PC-9 (cell line): Measurements from ENCODE around the gene CCDC69. TPM values are rescaled to one million over a fixed set of nuclear protein-coding genes. Genes with fewer than 3 reads are reported as not detected.

ENCODE experiments used
- BruUV-seq: library from RNA; stranded (reverse); fragments of 400-500 nt; replicated peaks from 2 replicates; lab custom pipeline; 2021; lab: Mats Ljungman, UMichigan
- CTCF ChIA-PET: fragments of 300-600 bp; sonication (Branson Sonifier 250); formaldehyde crosslinking; loops from one replicate; lab custom pipeline; 2022; ENCODE audit warnings: antibody characterized with exemption; lab: Charles Lee
- POLR2A ChIA-PET: fragments of 300-600 bp; sonication (Branson Sonifier 250); formaldehyde crosslinking; loops from one replicate; lab custom pipeline; 2022; ENCODE audit warnings: antibody characterized with exemption; ENCODE audit not compliant: unreplicated experiment; lab: Charles Lee
- DNase-seq, 2 experiments: peaks; one replicate each; pipeline versions ENCODE4 v3.0.0 to v3.0.0-alpha.2; 2015 to 2022; ENCODE audit warnings: mixed read lengths in 1 of 2
- H2AFZ ChIP-seq: fragments of 200-600 bp; sonication (generic); 2 replicates; pipeline ENCODE4 v1.8.1; 2017; ENCODE audit warnings: antibody characterized with exemption
- H3F3A ChIP-seq: fragments of 200-600 bp; sonication (generic); 2 replicates; pipeline ENCODE4 v1.8.1; 2017; ENCODE audit warnings: antibody characterized with exemption, mild to moderate bottlenecking, low read depth; ENCODE audit not compliant: insufficient read depth
- H3K27ac ChIP-seq: fragments of 200-600 bp; sonication (generic); 2 replicates; pipeline ENCODE4 v1.6.1; 2016; ENCODE audit warnings: mixed run types
- H3K27me3 ChIP-seq: fragments of 200-600 bp; sonication (generic); 2 replicates; pipeline ENCODE4 v1.6.1; 2016; ENCODE audit warnings: low read depth, mixed run types; ENCODE audit not compliant: insufficient read depth
- H3K36me3 ChIP-seq: fragments of 200-600 bp; sonication (generic); 2 replicates; pipeline ENCODE4 v1.6.1; 2016; ENCODE audit warnings: low read depth, mixed run types
- H3K4me1 ChIP-seq: fragments of 200-600 bp; sonication (generic); replicated peaks from 2 replicates; pipeline ENCODE4 v1.6.1; 2016; ENCODE audit warnings: mixed run types; ENCODE audit not compliant: insufficient read depth
- H3K4me2 ChIP-seq: fragments of 200-600 bp; sonication (generic); 2 replicates; pipeline ENCODE4 v1.6.1; 2017; ENCODE audit warnings: mixed run types
- H3K4me3 ChIP-seq: fragments of 200-600 bp; sonication (generic); 2 replicates; pipeline ENCODE4 v1.6.1; 2016; ENCODE audit warnings: mixed run types
- H3K79me2 ChIP-seq: fragments of 200-600 bp; sonication (generic); 2 replicates; pipeline ENCODE4 v1.6.1; 2017; ENCODE audit warnings: low read depth, mixed run types
- H3K9me2 ChIP-seq: fragments of 200-600 bp; sonication (generic); 2 replicates; pipeline ENCODE4 v1.8.1; 2017; ENCODE audit warnings: mild to moderate bottlenecking; ENCODE audit not compliant: insufficient read depth
- H3K9me3 ChIP-seq: fragments of 200-600 bp; sonication (generic); 2 replicates; pipeline ENCODE4 v1.8.1; 2016; ENCODE audit warnings: low read depth; ENCODE audit not compliant: insufficient read depth
- H4K20me1 ChIP-seq: fragments of 200-600 bp; sonication (generic); 2 replicates; pipeline ENCODE4 v1.8.1; 2017; ENCODE audit not compliant: insufficient read depth
- CTCF ChIP-seq: fragments of 200-600 bp; sonication (generic); conservative IDR thresholded peaks from 2 replicates; pipeline ENCODE4 v1.6.1; 2017; ENCODE audit warnings: mixed run types, antibody characterized with exemption, mild to moderate bottlenecking, moderate library complexity
- EZH2 ChIP-seq: fragments of 200-600 bp; sonication (generic); IDR thresholded peaks from 2 replicates; pipeline ENCODE4 v1.8.0; 2017; ENCODE audit warnings: antibody characterized with exemption, low read depth
- intact Hi-C: fragments of 100-400 bp; cut with micrococcal nuclease; formaldehyde crosslinking; loops from one replicate; pipeline ENCODE4 v1.10.0; 2022; ENCODE audit not compliant: unreplicated experiment
- total RNA-seq: library from RNA; stranded (reverse); gene quantifications from 2 replicates; pipeline ENCODE4 v1.2.3, GENCODE V29; 2021

The CCDC69 gene
- total RNA-seq, 1 experiment from 2014 or later, result 0.50 TPM

DNA sequence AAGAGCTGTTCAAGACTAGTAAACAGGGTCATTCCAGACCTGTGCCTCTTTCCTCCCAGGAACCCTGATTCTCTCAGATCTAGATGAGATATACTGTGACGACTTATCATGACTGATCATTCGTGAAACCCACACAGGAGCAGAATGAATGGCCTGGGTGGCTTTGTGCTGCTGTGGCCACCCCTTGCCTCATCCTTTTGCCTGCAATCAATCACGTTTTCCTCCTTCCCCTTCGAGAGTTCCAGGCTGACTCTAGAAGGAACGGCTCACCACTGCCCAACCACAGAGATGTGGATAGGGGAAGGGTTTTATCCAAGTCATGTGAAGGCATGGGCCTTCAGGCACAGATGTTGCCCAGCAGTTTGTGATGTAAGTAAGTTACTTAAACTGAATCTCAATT is 72.1 kb downstream of the CCDC69 start:
- BruUV-seq, result no TSS peak
- no peak overlapping the region for H3K4me3 ChIP-seq
- H3K27me3 ChIP-seq, result no peaks in the 10 kb centered on the region
- ChIA-PET POLR2A (no interaction called here), CTCF (no interaction called here)
- H4K20me1 ChIP-seq, result no peaks in the 10 kb centered on the region
- H3K4me2 ChIP-seq, result no peak overlapping the region
- intact Hi-C loops, result no loop called here
- TF ChIP-seq CTCF (no peak), EZH2 (no peak)
- H3K9me2 ChIP-seq, result no peaks in the 10 kb centered on the region
- H3K4me1 ChIP-seq, result no peaks in the 10 kb centered on the region
- H3K9me3 ChIP-seq, result no peaks in the 10 kb centered on the region
- H3K36me3 ChIP-seq, result no peaks in the 10 kb centered on the region
- no peaks in the 10 kb centered on the region for H3K79me2 ChIP-seq
- DNase-seq, result no peak
- H2AFZ ChIP-seq, result no peak overlapping the region
- no peaks in the 10 kb centered on the region for H3F3A ChIP-seq
- no peak overlapping the region for H3K27ac ChIP-seq

GRCh38 chr5:151151263-151151660 is 72.6 kb downstream of the CCDC69 start:
- no TSS peak for BruUV-seq
- Histone ChIP-seq H3K9me3 (no peaks in the 10 kb centered on the region), H3K79me2 (no peaks in the 10 kb centered on the region), H3K4me1 (no peaks in the 10 kb centered on the region), H3K27ac (no peak overlapping the region), H3K9me2 (no peaks in the 10 kb centered on the region), H4K20me1 (no peaks in the 10 kb centered on the region), H3K4me3 (no peak overlapping the region), H3K27me3 (no peaks in the 10 kb centered on the region), H3K36me3 (no peaks in the 10 kb centered on the region), H3F3A (no peaks in the 10 kb centered on the region), H2AFZ (no peak overlapping the region), H3K4me2 (no peak overlapping the region)
- ChIA-PET CTCF (no interaction called here), POLR2A (no interaction called here)
- intact Hi-C loops, result no loop called here
- no peak for TF ChIP-seq CTCF
- TF ChIP-seq EZH2, result no peak
- no peak for DNase-seq

DNA sequence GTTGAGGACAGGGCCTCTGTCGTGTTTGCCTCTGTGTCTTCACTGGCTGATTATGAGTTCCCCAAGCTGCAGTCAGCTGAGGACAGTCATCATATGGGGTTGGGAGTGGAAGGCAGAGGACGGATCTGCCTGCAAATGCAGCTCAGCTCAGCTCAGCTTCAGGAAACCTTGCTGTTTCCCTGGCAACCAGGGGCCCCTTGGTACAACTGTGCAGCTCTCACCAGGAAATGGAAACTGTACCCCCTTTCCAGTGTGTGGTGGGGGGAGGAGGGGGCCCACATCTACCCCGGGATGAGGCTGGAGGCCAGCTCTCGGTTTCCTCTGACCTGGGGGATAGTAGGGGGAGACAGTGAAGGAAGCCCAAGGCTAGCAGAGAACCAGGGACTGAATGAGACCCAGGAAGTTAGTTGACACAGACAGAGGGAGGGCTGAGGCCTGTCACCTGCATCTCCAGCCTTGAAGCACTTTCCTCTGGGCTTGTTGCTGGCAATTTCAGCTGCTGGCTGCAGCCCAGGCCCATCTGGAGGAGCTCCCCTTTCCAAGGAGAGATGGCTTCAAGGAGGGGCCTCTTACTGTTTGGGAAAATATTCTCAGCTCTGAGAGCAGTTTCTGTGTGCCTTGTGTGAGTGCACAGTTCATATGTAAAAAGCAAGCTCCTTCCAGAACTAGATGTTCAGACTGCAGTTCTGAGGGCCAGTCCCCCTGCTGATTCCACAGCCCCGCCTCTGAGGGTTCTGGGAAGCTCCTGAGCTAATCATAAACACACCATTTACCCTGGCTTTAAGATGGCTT is 73.2 kb downstream of the CCDC69 start:
- no peaks in the 10 kb centered on the region for H3K79me2 ChIP-seq
- ChIA-PET POLR2A (no interaction called here), CTCF (no interaction called here)
- H3K9me3 ChIP-seq, result no peaks in the 10 kb centered on the region
- H3K4me2 ChIP-seq, result no peak overlapping the region
- H3K4me3 ChIP-seq, result no peak overlapping the region
- H3K9me2 ChIP-seq, result no peaks in the 10 kb centered on the region
- intact Hi-C loops, result no loop called here
- BruUV-seq, result no TSS peak
- no peaks in the 10 kb centered on the region for H4K20me1 ChIP-seq
- DNase-seq, result no peak
- H3K36me3 ChIP-seq, result no peaks in the 10 kb centered on the region
- H3K4me1 ChIP-seq, result no peaks in the 10 kb centered on the region
- no peak overlapping the region for H3K27ac ChIP-seq
- no peaks in the 10 kb centered on the region for H3K27me3 ChIP-seq
- H3F3A ChIP-seq, result no peaks in the 10 kb centered on the region
- TF ChIP-seq EZH2, result no peak
- TF ChIP-seq CTCF, result no peak
- H2AFZ ChIP-seq, result no peak overlapping the region
